Vagina (tissue), 2 donors: ENCODE measurements around the gene PREB.

Experiments used
- POLR2A ChIP-seq, 2 donors: fragments of 450-650 bp; IDR thresholded peaks; one replicate each; pipeline ENCODE4 v1.6.1; 2017; ENCODE audit warnings: antibody characterized with exemption in 2 of 2, mild to moderate bottlenecking in 2 of 2, moderate library complexity in 2 of 2
- POLR2AphosphoS5 ChIP-seq, 2 donors: sonication (generic); formaldehyde crosslinking; IDR thresholded peaks; one replicate each; pipeline ENCODE4 v1.9.0; 2017; ENCODE audit warnings: antibody characterized with exemption in 2 of 2, mild to moderate bottlenecking in 2 of 2, low read depth in 1 of 2; ENCODE audit not compliant: insufficient read depth in 1 of 2
- TF ChIP-seq, protein P1 (sequence below), 3 experiments: fragments of 450-650 bp in 2 of 3; fragments of 200-600 bp in 1 of 3; sonication (generic) in 1 of 3; IDR thresholded peaks; one replicate each; pipeline ENCODE4 v1.5.1; 2017 to 2019; ENCODE audit warnings: antibody characterized with exemption in 3 of 3, mild to moderate bottlenecking in 2 of 3, moderate library complexity in 2 of 3

DNA sequence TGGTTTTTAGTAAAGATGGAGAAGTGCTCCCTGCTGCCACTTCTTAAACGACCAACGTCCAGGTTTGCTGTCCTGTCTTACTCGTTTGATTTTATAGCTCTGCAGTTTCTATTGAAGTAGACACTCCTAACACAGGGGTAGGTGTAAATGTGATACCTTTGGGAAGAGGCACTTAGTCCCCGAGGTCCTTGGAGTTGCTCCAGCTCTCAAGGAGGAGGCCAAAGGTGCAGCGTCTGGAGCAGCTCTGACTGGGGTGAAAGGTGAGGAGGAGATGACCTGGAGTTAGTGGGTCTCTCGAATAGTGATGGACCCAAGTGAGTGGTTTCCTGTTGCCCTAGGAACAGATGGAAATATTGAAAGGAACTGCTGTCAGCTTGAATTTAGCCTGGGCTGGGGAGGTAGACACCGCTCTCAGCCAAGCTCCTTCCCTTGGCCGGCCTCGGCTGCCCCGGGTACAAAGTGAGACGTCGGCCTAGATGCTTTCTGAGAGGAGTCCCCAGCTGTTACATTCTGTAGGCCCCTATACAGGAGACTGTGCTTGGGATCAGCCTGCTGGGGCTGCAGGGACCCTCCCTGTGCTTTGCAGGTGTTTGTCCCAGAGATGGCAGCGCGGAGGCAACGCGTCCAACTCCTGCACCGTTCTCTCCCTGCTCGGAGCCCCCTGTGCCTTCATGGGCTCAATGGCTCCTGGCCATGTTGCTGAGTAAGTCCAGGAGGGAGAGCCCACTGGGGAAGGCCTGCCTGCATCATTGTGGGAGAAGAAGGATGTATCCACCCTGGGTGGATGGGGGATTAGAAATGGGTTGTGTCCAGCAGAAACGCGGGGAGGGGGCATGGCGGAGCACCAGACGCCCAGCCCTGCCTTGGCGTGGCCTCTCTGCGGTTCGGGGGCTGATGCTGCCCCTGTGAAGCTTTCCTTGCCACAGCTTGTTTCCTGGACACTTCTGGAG, 42.4 kb downstream of the PREB start:
- TF ChIP-seq POLR2A (IDR thresholded peaks at IDR 0.05) (no peak), POLR2AphosphoS5 (IDR thresholded peaks at IDR 0.05; ENCODE audit: insufficient read depth in 1 of 2, low read depth in 1 of 2) (no peak)
- TF ChIP-seq, protein P1, sequence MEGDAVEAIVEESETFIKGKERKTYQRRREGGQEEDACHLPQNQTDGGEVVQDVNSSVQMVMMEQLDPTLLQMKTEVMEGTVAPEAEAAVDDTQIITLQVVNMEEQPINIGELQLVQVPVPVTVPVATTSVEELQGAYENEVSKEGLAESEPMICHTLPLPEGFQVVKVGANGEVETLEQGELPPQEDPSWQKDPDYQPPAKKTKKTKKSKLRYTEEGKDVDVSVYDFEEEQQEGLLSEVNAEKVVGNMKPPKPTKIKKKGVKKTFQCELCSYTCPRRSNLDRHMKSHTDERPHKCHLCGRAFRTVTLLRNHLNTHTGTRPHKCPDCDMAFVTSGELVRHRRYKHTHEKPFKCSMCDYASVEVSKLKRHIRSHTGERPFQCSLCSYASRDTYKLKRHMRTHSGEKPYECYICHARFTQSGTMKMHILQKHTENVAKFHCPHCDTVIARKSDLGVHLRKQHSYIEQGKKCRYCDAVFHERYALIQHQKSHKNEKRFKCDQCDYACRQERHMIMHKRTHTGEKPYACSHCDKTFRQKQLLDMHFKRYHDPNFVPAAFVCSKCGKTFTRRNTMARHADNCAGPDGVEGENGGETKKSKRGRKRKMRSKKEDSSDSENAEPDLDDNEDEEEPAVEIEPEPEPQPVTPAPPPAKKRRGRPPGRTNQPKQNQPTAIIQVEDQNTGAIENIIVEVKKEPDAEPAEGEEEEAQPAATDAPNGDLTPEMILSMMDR (IDR thresholded peaks at IDR 0.05) = no peak
